ENCODE data around the gene TPM3. TPM values are rescaled to one million over a fixed set of nuclear protein-coding genes. Genes with fewer than 3 reads are reported as not detected.
A peak's percentile ranks its signal among the peaks of the same experiment; 100 is the strongest.

TPM3 gene
- total and polyA plus RNA-seq, 9 of the 15 experiments (the other 6 are each of a cell fraction or from before 2014, with no cell fraction given) = 202 to 604 (median 421) TPM

GRCh38 chr1:154220071-154220969 is 28.4 kb upstream of the TPM3 start, which contains the start of gene UBAP2L:
Gene UBAP2L, plus strand, starts transcription at chr1:154220955. Its CDS starts 4,169 bp downstream, at chr1:154225124.
- TSS peak; percentile 72 for BruUV-seq (replicated peaks)
- intact Hi-C loops (cut with micrococcal nuclease) (loop anchor here (2.0 to 5.0 kb wide), 2 partner anchors 33 to 298 kb away; partner anchors contain the start of gene GATAD2B), in situ Hi-C loops (cut with MboI) (no loop called here)
- no peaks in the 10 kb centered on the region for H3K9me1 ChIP-seq (ENCODE audit: control insufficient read depth, insufficient read depth, low read length)
- H3K4me2 ChIP-seq (ENCODE audit: insufficient read depth, low read length) = peak within 1 kb of the TSS; percentile 91
- H3K9me3 ChIP-seq (replicated peaks; ENCODE audit: control insufficient read depth, insufficient read depth, low read depth, low read length) = peaks cover 4% of the 10 kb centered on the region
- peaks cover 3 to 20% of the 10 kb centered on the region in 2 experiments; a peak in 3 of 5 replicates for H3K4me1 ChIP-seq (replicated peaks in 1 of 2; ENCODE audit: control insufficient read depth in 2 of 2, insufficient read depth in 2 of 2, low read length in 2 of 2)
- FAIRE-seq (peak; percentile 95), DNase-seq (ENCODE audit: extremely low read depth in 1 of 4, low spot score in 3 of 4) (peak; percentile 84 to 100 (median 90)), ATAC-seq (peak; percentile 92)
- no peaks in the 10 kb centered on the region for H3K27me3 ChIP-seq (ENCODE audit: control insufficient read depth in 2 of 2, insufficient read depth in 2 of 2, low read length in 2 of 2)
- H3K79me2 ChIP-seq (ENCODE audit: control insufficient read depth, insufficient read depth, low read length) = peaks cover 93% of the 10 kb centered on the region
- peak within 1 kb of the TSS; percentile 99 for H3K27ac ChIP-seq (ENCODE audit: extremely low read depth, low read depth, low read length)
- 1% methylated on average over 58 of the region's 73 CpGs for WGBS (ENCODE audit: insufficient coverage, low coverage, missing lambda C conversion rate)
- peak within 1 kb of the TSS; percentile 100 for H3K9ac ChIP-seq (ENCODE audit: insufficient read depth in 1 of 2, low read depth in 2 of 2, low read length in 2 of 2)
- H3K36me3 ChIP-seq (ENCODE audit: control insufficient read depth, insufficient read depth, low read length) = peaks cover 72% of the 10 kb centered on the region
- POLR2A ChIA-PET = interaction anchor here (0.6 to 4.6 kb wide), 18 partner anchors 12 to 1904 kb away, joined by 3 to 32 read pairs (median 3); partner anchors contain the start of gene TPM3
- CTCF ChIA-PET (ENCODE audit: low intra/inter-chr PET ratio) = no interaction called here
- H2AFZ ChIP-seq (ENCODE audit: low read depth, low read length) = peak within 1 kb of the TSS; percentile 82
- H3K4me3 ChIP-seq = peak within 1 kb of the TSS; percentile 76
- no peaks in the 10 kb centered on the region for H4K20me1 ChIP-seq (replicated peaks; ENCODE audit: control insufficient read depth, insufficient read depth, low read length)
- TF ChIP-seq GTF2F1 (IDR thresholded peaks at IDR 0.05; ENCODE audit: low read depth, low read length) (peak; percentile 42; the same call in 1 of the 2 replicates), TBP (optimal IDR thresholded peaks at IDR 0.05; ENCODE audit: low read depth, low read length) (peak; percentile 89), DLX4 (CRISPR knock-in tag; IDR thresholded peaks at IDR 0.05) (no peak), SNRNP70 (optimal IDR thresholded peaks at IDR 0.05; ENCODE audit: low read depth, low read length) (no peak), CC2D1A (IDR thresholded peaks at IDR 0.05) (peak; percentile 14; the same call in 1 of the 2 replicates), ZNF12 (CRISPR knock-in tag; IDR thresholded peaks at IDR 0.05) (no peak), BHLHE40 (IDR thresholded peaks at IDR 0.05; ENCODE audit: low read length) (peak; percentile 99), HMG20B (CRISPR knock-in tag; IDR thresholded peaks at IDR 0.05) (no peak), FOXJ3 (CRISPR knock-in tag; IDR thresholded peaks at IDR 0.05) (no peak), HNRNPLL (IDR thresholded peaks at IDR 0.05; ENCODE audit: low read depth, low read length, poor library complexity, severe bottlenecking) (no peak), SETDB1 (IDR thresholded peaks at IDR 0.05; ENCODE audit: low read length) (peak; percentile 31), KAT8 (IDR thresholded peaks at IDR 0.05; ENCODE audit: low read depth) (no peak), MBD1 (CRISPR knock-in tag; IDR thresholded peaks at IDR 0.05) (no peak), MYNN (IDR thresholded peaks at IDR 0.05) (no peak), MYNN (CRISPR knock-in tag; IDR thresholded peaks at IDR 0.05) (no peak), MTF1 (CRISPR knock-in tag; IDR thresholded peaks at IDR 0.05; ENCODE audit: borderline replicate concordance) (no peak), SFPQ (IDR thresholded peaks at IDR 0.05; ENCODE audit: low read depth, low read length) (no peak), ZNF239 (CRISPR knock-in tag; IDR thresholded peaks at IDR 0.05) (no peak), ZSCAN29 (IDR thresholded peaks at IDR 0.05) (peak; percentile 63; the same call in 1 of the 2 replicates)

Measured in K562 (cell line).